SU-DHL-6 (cell line): ENCODE measurements around the gene TMEM59L.

Source experiments
- EZH2phosphoT487 ChIP-seq: fragments of 200-600 bp; sonication (generic), shearing (Covaris generic); conservative IDR thresholded peaks from 2 replicates; pipeline ENCODE4 v1.6.1; 2018; ENCODE audit warnings: mild to moderate bottlenecking, antibody characterized with exemption, low read length, moderate library complexity, mixed read lengths
- TF ChIP-seq, protein P1 (sequence below): fragments of 200-600 bp; sonication (generic); IDR thresholded peaks from one replicate; pipeline ENCODE4 v1.5.1; 2017; ENCODE audit warnings: antibody characterized with exemption, mild to moderate bottlenecking, low read length, moderate library complexity; ENCODE audit not compliant: insufficient read depth, poor library complexity, severe bottlenecking

GRCh38 chr19:18593367-18594095 is 19.1 kb upstream of the TMEM59L start:
- TF ChIP-seq, protein P1, sequence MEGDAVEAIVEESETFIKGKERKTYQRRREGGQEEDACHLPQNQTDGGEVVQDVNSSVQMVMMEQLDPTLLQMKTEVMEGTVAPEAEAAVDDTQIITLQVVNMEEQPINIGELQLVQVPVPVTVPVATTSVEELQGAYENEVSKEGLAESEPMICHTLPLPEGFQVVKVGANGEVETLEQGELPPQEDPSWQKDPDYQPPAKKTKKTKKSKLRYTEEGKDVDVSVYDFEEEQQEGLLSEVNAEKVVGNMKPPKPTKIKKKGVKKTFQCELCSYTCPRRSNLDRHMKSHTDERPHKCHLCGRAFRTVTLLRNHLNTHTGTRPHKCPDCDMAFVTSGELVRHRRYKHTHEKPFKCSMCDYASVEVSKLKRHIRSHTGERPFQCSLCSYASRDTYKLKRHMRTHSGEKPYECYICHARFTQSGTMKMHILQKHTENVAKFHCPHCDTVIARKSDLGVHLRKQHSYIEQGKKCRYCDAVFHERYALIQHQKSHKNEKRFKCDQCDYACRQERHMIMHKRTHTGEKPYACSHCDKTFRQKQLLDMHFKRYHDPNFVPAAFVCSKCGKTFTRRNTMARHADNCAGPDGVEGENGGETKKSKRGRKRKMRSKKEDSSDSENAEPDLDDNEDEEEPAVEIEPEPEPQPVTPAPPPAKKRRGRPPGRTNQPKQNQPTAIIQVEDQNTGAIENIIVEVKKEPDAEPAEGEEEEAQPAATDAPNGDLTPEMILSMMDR = no peak
- no peak for TF ChIP-seq EZH2phosphoT487
